Keratinocyte (primary cell): ENCODE results near the gene MERTK. TPM values are rescaled to one million over a fixed set of nuclear protein-coding genes. Genes with fewer than 3 reads are reported as not detected.
A peak's percentile ranks its signal among the peaks of the same experiment; 100 is the strongest.

Experiments
- DNase-seq: peaks from one replicate; pipeline ENCODE4 v3.0.0-alpha.2; 2011; ENCODE audit warnings: low read depth, missing footprints, low spot score
- FAIRE-seq: peaks from 2 replicates; lab custom pipeline; 2011; peaks lifted over from hg19 to GRCh38; lab: Jason Lieb, UNC
- H2AFZ ChIP-seq: 2 replicates; pipeline ENCODE4 v1.6.0; 2012; ENCODE audit warnings: low read length, control low read depth, inconsistent platforms; ENCODE audit not compliant: control insufficient read depth
- H3K27ac ChIP-seq: 2 replicates; pipeline ENCODE4 v1.5.1; 2011; ENCODE audit warnings: low read length; ENCODE audit not compliant: control insufficient read depth, insufficient read depth
- H3K27me3 ChIP-seq: 3 replicates; pipeline ENCODE4 v1.6.0; 2011; ENCODE audit warnings: low read length; ENCODE audit not compliant: control insufficient read depth, insufficient read depth; ENCODE audit errors: extremely low read depth
- H3K36me3 ChIP-seq, 2 experiments: 2 replicates in 1 of 2; 3 replicates in 1 of 2; pipeline ENCODE4 v1.5.1; 2011; ENCODE audit warnings: low read length in 2 of 2, mild to moderate bottlenecking in 1 of 2; ENCODE audit not compliant: control insufficient read depth in 2 of 2, insufficient read depth in 2 of 2; ENCODE audit errors: extremely low read depth in 1 of 2
- H3K4me1 ChIP-seq: 3 replicates; pipeline ENCODE4 v1.5.1; 2011; ENCODE audit warnings: low read length; ENCODE audit not compliant: control insufficient read depth, insufficient read depth; ENCODE audit errors: extremely low read depth
- H3K4me2 ChIP-seq: 3 replicates; pipeline ENCODE4 v1.6.0; 2011; ENCODE audit warnings: low read depth, low read length; ENCODE audit not compliant: control insufficient read depth, insufficient read depth; ENCODE audit errors: extremely low read depth
- H3K4me3 ChIP-seq, 3 experiments: fragments of 200-600 bp in 1 of 3; sonication (generic) in 1 of 3; 2 replicates in 2 of 3; 3 replicates in 1 of 3; pipeline ENCODE4 v1.5.1; 2011 to 2016; ENCODE audit warnings: low read length in 3 of 3, mild to moderate bottlenecking in 3 of 3, control low read depth in 2 of 3, inconsistent platforms in 1 of 3, low read depth in 1 of 3, mixed read lengths in 1 of 3, mixed run types in 1 of 3, moderate library complexity in 1 of 3; ENCODE audit not compliant: control insufficient read depth in 2 of 3, insufficient read depth in 2 of 3; ENCODE audit errors: extremely low read depth in 1 of 3
- H3K79me2 ChIP-seq: 2 replicates; pipeline ENCODE4 v1.6.0; 2012; ENCODE audit warnings: low read length; ENCODE audit not compliant: control insufficient read depth, insufficient read depth
- H3K9ac ChIP-seq: 3 replicates; pipeline ENCODE4 v1.6.0; 2011; ENCODE audit warnings: low read length; ENCODE audit not compliant: control insufficient read depth, insufficient read depth; ENCODE audit errors: extremely low read depth
- H3K9me1 ChIP-seq: 3 replicates; pipeline ENCODE4 v1.6.0; 2011; ENCODE audit warnings: low read length; ENCODE audit not compliant: control insufficient read depth, insufficient read depth; ENCODE audit errors: extremely low read depth
- H3K9me3 ChIP-seq: 2 replicates; pipeline ENCODE4 v1.5.1; 2012; ENCODE audit warnings: low read depth, low read length; ENCODE audit not compliant: control insufficient read depth
- H4K20me1 ChIP-seq: 3 replicates; pipeline ENCODE4 v1.6.0; 2011; ENCODE audit warnings: low read length; ENCODE audit not compliant: control insufficient read depth, insufficient read depth; ENCODE audit errors: extremely low read depth
- CTCF ChIP-seq, 3 experiments: IDR thresholded peaks in 1 of 3; conservative IDR thresholded peaks in 1 of 3; optimal IDR thresholded peaks in 1 of 3; 2 replicates in 2 of 3; 3 replicates in 1 of 3; pipeline versions ENCODE3 to v1.5.1; 2011; ENCODE audit warnings: low read length in 3 of 3, mild to moderate bottlenecking in 3 of 3, moderate library complexity in 2 of 3, control low read depth in 1 of 3, inconsistent platforms in 1 of 3; ENCODE audit not compliant: insufficient read depth in 2 of 3; ENCODE audit errors: extremely low read depth in 1 of 3
- EZH2 ChIP-seq: IDR thresholded peaks from one replicate; pipeline ENCODE4 v1.6.1; 2012; ENCODE audit warnings: inconsistent platforms, mild to moderate bottlenecking, low read length, moderate library complexity
- dilution Hi-C: fragments of 300-500 bp; cut with MboI; formaldehyde crosslinking; loops from one replicate; pipeline ENCODE4 v1.7.0; 2020; ENCODE audit warnings: low sequenced_read_pairs; ENCODE audit not compliant: extremely low pct_ligation_motif_present
- polyA plus RNA-seq, 5 experiments: library from polyadenylated mRNA; depleted of rRNA in 3 of 5; stranded (reverse) in 3 of 5; stranded (forward) in 1 of 5; unstranded in 1 of 5; fragments of >200 nt; gene quantifications; 1 replicate in 1 of 5; 2 replicates in 3 of 5; 3 replicates in 1 of 5; pipeline versions ENCODE4 v1.2.1 to v1.2.3, GENCODE V29; 2011 to 2012; ENCODE audit warnings: missing spikeins in 2 of 5, low read depth in 1 of 5, low replicate concordance in 1 of 5

The MERTK gene
- polyA plus RNA-seq, 1 donor (not counting 4 experiments of a cell fraction or from before 2014, with no cell fraction given): 0.14 TPM

- no peaks in the 10 kb centered on the region for H3K9me3 ChIP-seq
- H3K9me1 ChIP-seq: peaks cover 5% of the 10 kb centered on the region
- DNase-seq (no peak), FAIRE-seq (peak; percentile 74)
- H3K27me3 ChIP-seq: no peaks in the 10 kb centered on the region
- peaks cover 31% of the 10 kb centered on the region for H3K79me2 ChIP-seq
- peak overlapping the region; percentile 81 for H3K27ac ChIP-seq
- H3K4me3 ChIP-seq: peak overlapping the region; percentile 86 to 98 (median 94)
- peak overlapping the region; percentile 39 for H2AFZ ChIP-seq
- no peaks in the 10 kb centered on the region for H4K20me1 ChIP-seq
- peak overlapping the region; percentile 89 for H3K9ac ChIP-seq
- dilution Hi-C loops: no loop called here
- peaks cover 1 to 5% of the 10 kb centered on the region in 2 experiments for H3K36me3 ChIP-seq
- peak overlapping the region; percentile 87 for H3K4me2 ChIP-seq
- TF ChIP-seq CTCF (optimal IDR thresholded peaks at IDR 0.05 in 1 of 3, IDR thresholded peaks at IDR 0.05 in 1 of 3, conservative IDR thresholded peaks at IDR 0.05 in 1 of 3; ENCODE audit: extremely low read depth in 1 of 3, insufficient read depth in 2 of 3, low read length in 3 of 3): no peak
- TF ChIP-seq EZH2: no peak
- H3K4me1 ChIP-seq: peaks cover 17% of the 10 kb centered on the region
Observed at GRCh38 chr2:112055730-112056625, 157.6 kb downstream of the MERTK start.

- Histone ChIP-seq H3K36me3 (peaks cover 4 to 10% of the 10 kb centered on the region in 2 experiments), H3K9ac (peak overlapping the region; percentile 89), H3K27ac (peak overlapping the region; percentile 81), H4K20me1 (no peaks in the 10 kb centered on the region), H2AFZ (no peak overlapping the region), H3K79me2 (peaks cover 31% of the 10 kb centered on the region), H3K9me3 (no peaks in the 10 kb centered on the region), H3K27me3 (no peaks in the 10 kb centered on the region), H3K4me1 (peaks cover 17% of the 10 kb centered on the region), H3K4me2 (peak overlapping the region; percentile 87), H3K4me3 (peak overlapping the region; percentile 86 to 98 (median 94)), H3K9me1 (peaks cover 5% of the 10 kb centered on the region)
- dilution Hi-C loops: no loop called here
- DNase-seq (no peak), FAIRE-seq (no peak)
- no peak for TF ChIP-seq EZH2
- TF ChIP-seq CTCF (optimal IDR thresholded peaks at IDR 0.05 in 1 of 3, IDR thresholded peaks at IDR 0.05 in 1 of 3, conservative IDR thresholded peaks at IDR 0.05 in 1 of 3; ENCODE audit: extremely low read depth in 1 of 3, insufficient read depth in 2 of 3, low read length in 3 of 3): no peak
Observed at GRCh38 chr2:112056626-112056987, 158.2 kb downstream of the MERTK start.
